BLaER1 (cell line): ENCODE measurements around the gene SLC39A2.
"Not testable (repeated sequence)": the region's sequence is repeated elsewhere in the genome, so short reads cannot be mapped to it uniquely, and the experiment has no call there.

Source experiments
- H3K27ac ChIP-seq: shearing (Covaris generic); formaldehyde crosslinking; 2 replicates; pipeline ENCODE4 v1.8.1; 2022
- H3K27me3 ChIP-seq: shearing (Covaris generic); formaldehyde crosslinking; 2 replicates; pipeline ENCODE4 v1.8.1; 2022
- H3K36me3 ChIP-seq: shearing (Covaris generic); formaldehyde crosslinking; 2 replicates; pipeline ENCODE4 v1.8.1; 2022
- H3K4me1 ChIP-seq: shearing (Covaris generic); formaldehyde crosslinking; 2 replicates; pipeline ENCODE4 v1.8.1; 2022
- H3K4me2 ChIP-seq: shearing (Covaris generic); formaldehyde crosslinking; 2 replicates; pipeline ENCODE4 v1.8.1; 2022
- H3K4me3 ChIP-seq: shearing (Covaris generic); formaldehyde crosslinking; 2 replicates; pipeline ENCODE4 v1.8.1; 2022
- H3K9ac ChIP-seq: shearing (Covaris generic); formaldehyde crosslinking; 2 replicates; pipeline ENCODE4 v1.8.1; 2022
- H3K9me3 ChIP-seq: shearing (Covaris generic); formaldehyde crosslinking; 2 replicates; pipeline ENCODE4 v1.8.1; 2022
- H4K20me1 ChIP-seq: shearing (Covaris generic); formaldehyde crosslinking; 2 replicates; pipeline ENCODE4 v1.8.1; 2022
- Cebpa-rat ChIP-seq: shearing (Covaris generic); IDR thresholded peaks from 2 replicates; pipeline ENCODE4 v1.8.1; 2022

SLC39A2 gene

DNA sequence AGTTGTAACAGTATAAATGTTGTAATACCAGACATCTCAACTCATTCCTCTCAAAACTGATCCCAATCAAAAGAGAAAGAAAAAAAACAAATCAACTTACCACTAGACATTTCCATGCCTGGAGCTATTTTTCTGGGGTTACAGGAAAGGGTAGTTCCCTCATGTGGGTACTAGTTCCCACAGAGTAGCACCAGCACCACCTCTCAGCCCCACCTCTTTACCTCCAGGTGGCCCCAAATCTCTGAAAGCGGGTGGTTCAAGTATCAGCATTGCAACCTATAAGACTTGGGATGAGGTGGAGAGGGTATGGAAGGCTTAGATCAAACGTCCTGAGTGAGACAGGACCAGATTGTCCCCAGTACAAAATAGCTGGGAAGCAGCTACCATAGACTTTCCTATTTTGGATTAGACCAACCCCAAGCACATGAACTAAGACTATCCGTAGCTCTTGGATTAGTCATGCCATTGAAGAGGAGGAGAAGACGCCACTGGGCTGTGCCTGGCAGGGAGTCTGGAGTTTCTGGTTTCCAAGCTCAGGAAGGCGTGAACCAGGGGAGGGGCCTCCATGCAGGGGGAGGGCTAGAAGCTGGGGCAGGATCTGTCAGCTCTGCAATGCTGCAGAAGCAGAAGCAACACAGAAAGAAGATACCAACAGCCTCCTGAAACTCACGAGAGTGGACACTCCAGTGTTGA lies at the start of gene SLC39A2:
Gene SLC39A2 (plus strand): TSS at position 620 of the 693 bp plus-strand sequence. CDS start 154 bp downstream, outside the sequence.
- H3K4me2 ChIP-seq = no peak within 1 kb of the TSS
- no peak within 1 kb of the TSS for H3K4me3 ChIP-seq
- no peaks in the 10 kb centered on the region for H3K27me3 ChIP-seq
- H3K27ac ChIP-seq = no peak within 1 kb of the TSS
- no peaks in the 10 kb centered on the region for H4K20me1 ChIP-seq
- H3K9ac ChIP-seq = no peak within 1 kb of the TSS
- H3K36me3 ChIP-seq = peaks cover 39% of the 10 kb centered on the region
- H3K4me1 ChIP-seq = peaks cover 2% of the 10 kb centered on the region
- TF ChIP-seq Cebpa-rat = no peak
- H3K9me3 ChIP-seq = no peaks in the 10 kb centered on the region

- H3K27ac ChIP-seq, H3K9me3 ChIP-seq, H3K27me3 ChIP-seq, H3K9ac ChIP-seq, H3K4me2 ChIP-seq, H3K4me1 ChIP-seq, H3K36me3 ChIP-seq, H3K4me3 ChIP-seq, H4K20me1 ChIP-seq: not testable (repeated sequence)
These were observed 44.2 kb upstream of the SLC39A2 start, which contains the start of gene RNASE2 for GRCh38 chr14:20954736-20955537. Gene RNASE2, plus strand, starts transcription at chr14:20955487. Its CDS starts 285 bp downstream, at chr14:20955772.

GRCh38 chr14:20955538-20955873 lies 43.6 kb upstream of the SLC39A2 start:
- not testable (repeated sequence) for H4K20me1 ChIP-seq, H3K36me3 ChIP-seq, H3K4me3 ChIP-seq, H3K27me3 ChIP-seq, H3K27ac ChIP-seq, H3K9me3 ChIP-seq, H3K4me2 ChIP-seq, H3K9ac ChIP-seq, H3K4me1 ChIP-seq

- no peak for TF ChIP-seq Cebpa-rat
- no peak overlapping the region for H3K9ac ChIP-seq
These were observed 42.6 kb upstream of the SLC39A2 start for GRCh38 chr14:20956376-20956976.

DNA sequence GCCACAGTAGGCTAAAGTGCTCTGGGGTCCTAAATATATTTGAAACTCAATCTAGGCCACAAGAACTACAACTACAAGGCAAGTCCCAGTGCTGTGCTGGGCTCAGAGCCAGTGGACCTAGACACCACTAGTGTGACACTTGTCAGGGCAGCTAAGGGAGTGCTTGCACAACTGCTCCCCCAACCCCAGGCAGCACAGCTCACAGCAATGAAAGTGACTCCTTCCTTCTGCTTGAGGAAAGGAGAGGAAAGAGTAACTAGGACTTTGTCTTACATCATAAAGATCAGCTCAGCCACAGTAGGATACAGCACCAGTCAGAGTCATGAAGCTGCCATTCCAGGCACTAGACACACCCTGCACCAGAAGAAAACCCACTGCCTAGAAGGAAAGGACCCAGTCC lies 40.1 kb upstream of the SLC39A2 start:
- H3K4me1 ChIP-seq, H3K36me3 ChIP-seq, H3K27me3 ChIP-seq, H3K27ac ChIP-seq, H3K9ac ChIP-seq, H4K20me1 ChIP-seq, H3K4me3 ChIP-seq, H3K4me2 ChIP-seq, H3K9me3 ChIP-seq: not testable (repeated sequence)

More at GRCh38 chr14:20956376-20956976, 42.6 kb upstream of the SLC39A2 start:
- H3K9me3 ChIP-seq = peaks cover 5% of the 10 kb centered on the region; the same call in 1 of the 2 replicates
- H3K27ac ChIP-seq = no peak overlapping the region
- H3K4me1 ChIP-seq = 0 out of 2 replicates have a peak, but pooled peaks cover 4% of the 10 kb centered on the region
- H3K4me3 ChIP-seq = no peak overlapping the region
- H3K4me2 ChIP-seq = no peak overlapping the region
- no peaks in the 10 kb centered on the region for H4K20me1 ChIP-seq
- H3K36me3 ChIP-seq = no peaks in the 10 kb centered on the region
- H3K27me3 ChIP-seq = no peaks in the 10 kb centered on the region

DNA sequence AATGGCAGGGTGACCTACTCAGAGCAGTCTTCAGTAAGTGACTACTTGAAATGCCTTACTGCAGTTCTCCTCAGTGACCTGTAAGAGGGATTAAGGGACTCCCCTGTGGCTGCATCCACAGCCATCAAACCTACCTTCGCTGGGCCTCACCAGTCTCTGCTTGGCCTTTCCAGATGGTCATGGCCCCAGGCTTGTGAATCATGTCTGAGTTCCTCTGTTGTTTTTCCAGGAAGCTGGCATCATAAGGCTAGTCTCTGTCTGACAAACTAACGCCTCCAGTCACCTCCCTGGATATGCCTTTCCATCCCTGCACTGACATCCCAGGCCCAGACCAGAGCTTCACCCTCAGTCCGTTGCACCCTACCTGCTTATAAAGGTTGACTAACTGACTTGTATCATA lies 29.8 kb upstream of the SLC39A2 start:
- Histone ChIP-seq H3K9me3 (no peaks in the 10 kb centered on the region), H3K4me1 (peaks cover 9% of the 10 kb centered on the region; the same call in 1 of the 2 replicates), H4K20me1 (no peaks in the 10 kb centered on the region), H3K36me3 (no peaks in the 10 kb centered on the region), H3K4me2 (no peak overlapping the region), H3K4me3 (no peak overlapping the region), H3K27me3 (no peaks in the 10 kb centered on the region), H3K9ac (no peak overlapping the region), H3K27ac (no peak overlapping the region)
- TF ChIP-seq Cebpa-rat = no peak

- no peaks in the 10 kb centered on the region for H3K27me3 ChIP-seq
- H4K20me1 ChIP-seq = no peaks in the 10 kb centered on the region
- peak overlapping the region; percentile 80; the same call in 1 of the 2 replicates for H3K9ac ChIP-seq
- TF ChIP-seq Cebpa-rat = no peak
- H3K27ac ChIP-seq = no peak overlapping the region
- no peaks in the 10 kb centered on the region for H3K9me3 ChIP-seq
- H3K4me1 ChIP-seq = peaks cover 9% of the 10 kb centered on the region; the same call in 1 of the 2 replicates
- no peaks in the 10 kb centered on the region for H3K36me3 ChIP-seq
- peak overlapping the region; percentile 77 for H3K4me3 ChIP-seq
- H3K4me2 ChIP-seq = peak overlapping the region; percentile 95
These were observed 28.5 kb upstream of the SLC39A2 start for GRCh38 chr14:20970647-20970982.

DNA sequence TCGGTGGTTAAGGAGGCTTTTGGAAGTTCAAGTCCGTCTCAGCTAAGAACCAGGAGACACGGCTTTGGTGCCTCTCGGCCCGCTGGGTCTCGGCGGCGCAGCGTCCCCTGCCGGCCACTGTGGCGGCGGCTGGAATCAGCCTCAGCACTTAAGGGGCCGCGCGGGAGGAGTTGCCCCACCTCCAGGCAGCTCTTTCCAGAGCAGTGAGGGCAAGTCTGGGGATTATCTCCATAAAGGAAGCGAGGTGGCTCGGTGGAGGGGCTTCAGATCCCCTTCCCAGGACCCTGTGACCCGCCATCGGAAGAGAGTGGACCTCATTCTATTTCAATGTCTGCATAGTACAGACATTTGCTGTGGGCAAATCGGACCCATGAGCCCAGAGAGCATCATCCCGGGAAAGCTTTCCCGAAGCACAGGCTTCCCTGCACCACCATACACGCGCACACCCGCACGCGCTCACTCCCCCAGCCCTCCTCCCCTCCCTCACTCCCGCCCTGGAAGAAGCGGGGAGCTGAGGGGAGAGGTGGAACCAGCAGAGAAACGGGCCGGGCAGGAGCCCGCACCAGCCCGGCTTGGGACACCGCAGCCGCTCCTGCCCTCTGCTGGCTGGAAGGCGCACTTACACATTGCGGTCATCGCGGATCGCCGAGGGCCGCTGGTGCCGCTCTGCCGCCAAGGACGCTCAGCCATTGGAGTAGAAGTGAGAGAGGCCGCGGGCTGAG lies 27.9 kb upstream of the SLC39A2 start:
- TF ChIP-seq Cebpa-rat = no peak
- Histone ChIP-seq H3K9me3 (no peaks in the 10 kb centered on the region), H4K20me1 (no peaks in the 10 kb centered on the region), H3K4me3 (peak overlapping the region; percentile 77), H3K4me1 (peaks cover 9% of the 10 kb centered on the region; the same call in 1 of the 2 replicates), H3K27me3 (no peaks in the 10 kb centered on the region), H3K27ac (peak overlapping the region; percentile 37; the same call in 1 of the 2 replicates), H3K4me2 (peak overlapping the region; percentile 95), H3K36me3 (no peaks in the 10 kb centered on the region), H3K9ac (peak overlapping the region; percentile 80)

DNA sequence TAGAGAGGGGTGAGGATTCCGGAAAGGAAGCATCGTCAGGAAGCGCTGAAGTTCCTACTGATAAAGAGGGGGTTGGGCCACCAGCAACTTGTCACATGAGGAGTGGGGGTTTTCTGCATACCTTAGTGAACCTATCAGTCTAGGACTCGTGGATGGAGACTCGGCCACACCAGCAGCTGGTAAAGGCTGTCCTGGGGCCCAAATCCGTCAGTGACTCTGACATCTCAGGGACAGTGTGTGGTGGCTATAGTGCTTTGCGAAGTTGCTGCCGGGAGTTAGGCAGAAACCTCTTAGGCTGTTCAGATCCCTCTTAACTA lies 27.4 kb upstream of the SLC39A2 start:
- Histone ChIP-seq H3K27ac (no peak overlapping the region), H4K20me1 (no peaks in the 10 kb centered on the region), H3K36me3 (no peaks in the 10 kb centered on the region), H3K4me1 (peaks cover 9% of the 10 kb centered on the region; the same call in 1 of the 2 replicates), H3K9me3 (no peaks in the 10 kb centered on the region), H3K4me3 (peak overlapping the region; percentile 77), H3K4me2 (peak overlapping the region; percentile 95), H3K27me3 (no peaks in the 10 kb centered on the region), H3K9ac (peak overlapping the region; percentile 80; the same call in 1 of the 2 replicates)
- TF ChIP-seq Cebpa-rat = no peak
